SKM-1 (cell line): Measurements from ENCODE around the gene WSB1.

ENCODE experiments used
- DNase-seq: peaks from one replicate; lab custom pipeline; 2025; ENCODE audit not compliant: unreplicated experiment; lab: John Stamatoyannopoulos, UW

Gene WSB1

DNA sequence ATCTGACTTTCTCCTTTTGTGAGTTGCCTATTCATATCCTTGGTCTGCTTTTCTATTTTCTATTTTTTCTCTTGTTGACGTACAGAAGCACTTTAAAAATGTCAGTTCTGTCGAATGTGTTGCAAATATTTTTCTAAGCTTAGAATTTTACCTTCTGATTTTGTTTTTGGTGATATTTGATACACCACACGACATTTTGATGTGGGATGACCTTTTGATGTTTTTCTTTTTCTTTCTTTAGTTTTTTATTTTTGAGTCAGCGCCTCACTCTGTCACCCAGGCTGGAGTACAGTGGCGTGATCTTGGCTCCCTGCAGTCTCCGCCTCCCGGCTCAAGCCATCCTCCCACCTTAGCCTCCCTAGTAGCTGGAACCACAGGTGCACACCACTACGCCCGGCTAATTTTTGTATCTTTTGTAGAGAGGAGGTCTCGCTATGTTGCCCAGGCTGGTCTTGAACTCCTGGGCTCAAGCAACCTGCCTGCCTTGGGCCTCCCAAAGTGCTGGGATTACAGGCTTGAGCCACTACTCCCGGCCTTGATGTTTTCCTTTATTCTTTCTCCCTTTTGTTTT, 39.6 kb downstream of the WSB1 start:
- DNase-seq = no peak

DNA sequence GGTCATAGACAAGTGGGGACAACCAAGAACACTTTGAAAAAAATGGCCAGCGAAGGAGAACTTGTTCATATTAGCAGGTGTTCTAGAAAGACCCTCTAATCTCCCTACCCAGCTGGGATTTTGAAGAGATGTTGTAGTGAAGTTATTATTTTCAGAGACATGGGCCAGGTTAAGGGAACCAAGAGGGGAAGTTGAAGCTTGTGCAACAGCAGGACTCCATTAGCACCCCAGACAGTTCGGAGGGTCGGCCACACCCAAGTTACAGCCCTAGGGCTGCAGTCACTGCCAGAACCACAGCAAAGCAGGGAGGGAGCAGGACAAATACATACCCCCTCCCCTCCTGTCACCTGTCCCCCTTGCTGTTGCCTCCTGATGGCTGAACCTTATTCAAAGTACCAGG, 42.3 kb downstream of the WSB1 start:
- DNase-seq = peak; percentile 32

- no peak for DNase-seq
Observed at GRCh38 chr17:27338536-27338985, 44.6 kb downstream of the WSB1 start.

GRCh38 chr17:27339198-27339835, 45.4 kb downstream of the WSB1 start:
- DNase-seq = no peak

GRCh38 chr17:27339836-27340550, 46.1 kb downstream of the WSB1 start:
- no peak for DNase-seq

DNA sequence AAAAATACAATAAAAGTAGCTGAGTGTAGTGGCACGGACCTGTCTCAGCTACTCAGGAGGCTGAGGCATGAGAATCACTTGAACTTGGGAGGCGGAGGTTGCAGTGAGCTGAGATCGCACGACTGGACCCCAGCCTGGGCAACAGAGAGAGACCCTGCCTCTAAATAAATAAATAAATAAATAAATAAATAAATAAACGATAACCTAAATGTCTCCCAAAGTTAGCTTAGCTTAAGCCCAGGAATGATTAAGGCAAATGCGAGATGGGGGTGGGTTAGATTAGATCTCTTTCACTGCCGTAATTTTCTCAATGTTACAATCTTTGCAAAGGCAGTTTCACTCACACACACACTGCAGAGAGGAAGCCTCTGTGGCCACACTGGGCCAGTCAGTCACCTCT, 46.7 kb downstream of the WSB1 start:
- no peak for DNase-seq

DNA sequence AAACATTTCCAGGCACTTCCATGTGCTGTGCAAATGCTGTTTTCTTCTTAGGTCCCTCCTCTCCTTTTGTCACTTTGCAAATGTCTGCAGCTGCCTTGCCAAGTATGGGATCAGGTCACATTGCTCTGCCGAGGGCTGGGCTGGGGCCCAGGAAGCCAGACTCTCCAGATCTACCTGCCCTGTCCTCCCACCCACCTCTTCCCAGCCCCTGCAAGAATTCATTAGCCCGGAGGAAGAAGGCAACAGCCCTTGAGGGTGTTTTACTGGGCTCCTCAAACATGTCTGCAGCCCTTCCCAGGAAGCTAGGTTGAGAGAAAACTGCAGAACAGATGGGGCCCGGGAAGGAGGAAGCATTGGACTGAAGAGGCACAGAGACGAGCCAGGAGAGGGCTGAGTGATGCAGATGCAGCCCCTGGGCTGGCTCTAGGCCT, 47.1 kb downstream of the WSB1 start:
- DNase-seq = no peak

GRCh38 chr17:27342059-27342458, 48.1 kb downstream of the WSB1 start:
- no peak for DNase-seq

- DNase-seq = no peak
Observed at GRCh38 chr17:27343294-27343693, 49.4 kb downstream of the WSB1 start.

DNA sequence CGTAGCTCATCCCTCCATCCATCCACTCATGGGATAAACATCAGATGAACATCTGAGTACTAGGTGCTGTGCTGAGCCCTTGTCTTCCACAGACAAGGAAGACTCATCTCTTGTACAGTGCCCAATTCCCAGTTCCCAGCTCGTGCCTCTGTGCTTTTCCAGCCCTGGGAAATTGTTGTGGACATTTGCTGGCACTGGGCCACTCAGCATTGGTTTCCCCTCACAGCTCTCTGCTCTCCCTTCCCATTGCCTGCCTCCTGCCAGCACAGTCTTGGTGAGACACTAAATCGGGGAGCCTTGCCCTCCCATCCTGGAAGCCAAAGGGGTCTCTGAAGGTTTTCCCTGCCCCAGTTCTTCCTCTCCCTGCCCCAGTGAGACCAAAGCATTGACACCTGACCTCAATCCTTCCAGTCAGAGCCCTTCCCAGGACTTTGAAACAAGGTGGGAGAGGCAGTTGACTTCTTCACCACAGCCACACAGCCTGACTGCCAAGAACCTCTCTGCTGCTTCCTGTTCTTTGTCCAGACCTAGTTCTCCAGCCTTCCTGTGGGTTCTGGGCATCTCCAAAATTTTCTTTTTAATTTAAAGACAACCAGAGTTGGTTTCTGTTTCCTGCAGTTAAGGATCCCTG, 50.2 kb downstream of the WSB1 start:
- peak; percentile 22 for DNase-seq

- DNase-seq = no peak
Observed at GRCh38 chr17:27345141-27345904, 51.4 kb downstream of the WSB1 start.

GRCh38 chr17:27346228-27346899, 52.5 kb downstream of the WSB1 start:
- DNase-seq = no peak

DNA sequence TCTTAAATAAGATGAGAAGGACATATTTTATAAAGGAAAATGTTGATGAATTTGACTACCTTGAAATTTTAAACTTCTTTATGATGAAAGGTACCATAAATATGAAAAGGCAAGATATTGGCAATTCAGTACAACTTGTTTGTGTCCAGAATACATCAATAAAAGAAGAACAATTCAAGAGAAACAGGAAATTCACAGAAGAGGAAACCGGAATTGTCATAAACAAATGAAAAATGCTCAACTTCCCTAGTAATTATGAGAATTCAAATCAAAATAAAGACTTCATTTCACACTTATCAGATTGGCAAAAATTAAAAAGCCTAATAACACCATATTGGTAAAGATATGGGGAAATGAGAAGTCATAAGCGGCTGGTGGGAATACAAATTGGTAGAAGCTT, 54.3 kb downstream of the WSB1 start:
- no peak for DNase-seq

GRCh38 chr17:27349540-27350021, 55.7 kb downstream of the WSB1 start:
- no peak for DNase-seq

DNA sequence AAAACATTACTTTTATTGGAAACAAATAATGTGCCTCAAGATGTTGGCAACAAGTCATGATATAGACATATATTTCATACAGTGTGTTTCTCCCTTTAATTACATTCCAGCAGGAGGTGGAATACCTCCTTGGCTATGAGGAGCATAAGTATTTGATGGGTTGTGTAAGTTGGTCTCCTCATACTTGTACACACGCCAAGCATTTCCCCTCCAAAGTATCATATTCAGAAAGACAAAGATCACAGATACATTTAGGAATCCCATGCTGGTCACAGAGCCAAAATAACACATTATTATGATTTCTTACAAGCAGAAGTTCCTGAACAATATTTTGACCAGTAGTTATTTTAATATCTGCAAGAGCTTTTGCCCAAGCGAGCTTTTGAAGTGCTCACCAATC, 57.8 kb downstream of the WSB1 start:
- no peak for DNase-seq

- no peak for DNase-seq
Observed at GRCh38 chr17:27352448-27353032, 58.6 kb downstream of the WSB1 start.

DNA sequence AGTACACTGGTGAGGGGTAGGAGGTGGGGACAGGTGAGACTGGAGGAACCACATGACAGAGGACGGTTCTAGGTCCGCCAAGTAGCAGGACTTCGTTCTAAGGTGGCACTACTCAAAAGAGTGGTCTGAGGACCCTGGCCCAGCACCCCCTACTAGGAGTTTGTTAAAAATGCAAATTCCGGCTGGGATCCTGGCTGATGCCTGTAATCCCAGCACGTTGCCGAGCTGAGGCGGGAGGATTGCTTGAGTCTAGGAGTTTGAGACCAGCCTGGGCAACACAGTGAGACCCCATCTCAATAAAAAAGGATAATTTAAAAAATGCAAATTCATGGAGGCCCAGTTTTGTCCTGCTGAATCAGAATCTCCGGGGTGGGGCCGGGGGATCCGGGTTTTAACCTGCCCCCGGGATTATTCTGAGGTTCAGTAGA, 59.1 kb downstream of the WSB1 start:
- no peak for DNase-seq

GRCh38 chr17:27353461-27354050, 59.6 kb downstream of the WSB1 start:
- DNase-seq = peak; percentile 90

GRCh38 chr17:27354051-27354490, 60.2 kb downstream of the WSB1 start:
- DNase-seq = no peak
